ENCODE data around the gene TSC22D3. TPM values are rescaled to one million over a fixed set of nuclear protein-coding genes. Genes with fewer than 3 reads are reported as not detected.

TSC22D3 gene
- total RNA-seq, 1 donor from 2014 or later = 32.9 TPM

GRCh38 chrX:107706309-107706708, 69.3 kb downstream of the TSC22D3 start:
- no peak for DNase-seq (ENCODE audit: low read depth)
- H3K4me3 ChIP-seq (ENCODE audit: low read depth, low read length) = no peak overlapping the region
- no peak for TF ChIP-seq CTCF (conservative IDR thresholded peaks at IDR 0.05; ENCODE audit: low read depth, low read length)

GRCh38 chrX:107704587-107704986, 71.0 kb downstream of the TSC22D3 start:
- no peak for TF ChIP-seq CTCF (conservative IDR thresholded peaks at IDR 0.05; ENCODE audit: low read depth, low read length)
- no peak for DNase-seq (ENCODE audit: low read depth)
- H3K4me3 ChIP-seq (ENCODE audit: low read depth, low read length) = no peak overlapping the region

GRCh38 chrX:107704181-107704580, 71.4 kb downstream of the TSC22D3 start:
- TF ChIP-seq CTCF (conservative IDR thresholded peaks at IDR 0.05; ENCODE audit: low read depth, low read length) = no peak
- H3K4me3 ChIP-seq (ENCODE audit: low read depth, low read length) = no peak overlapping the region
- no peak for DNase-seq (ENCODE audit: low read depth)

GRCh38 chrX:107701493-107702121, 74.0 kb downstream of the TSC22D3 start:
- no peak overlapping the region for H3K4me3 ChIP-seq (ENCODE audit: low read depth, low read length)
- DNase-seq (ENCODE audit: low read depth) = no peak
- TF ChIP-seq CTCF (conservative IDR thresholded peaks at IDR 0.05; ENCODE audit: low read depth, low read length) = no peak

- TF ChIP-seq CTCF (conservative IDR thresholded peaks at IDR 0.05; ENCODE audit: low read depth, low read length) = no peak
- DNase-seq (ENCODE audit: low read depth) = no peak
- H3K4me3 ChIP-seq (ENCODE audit: low read depth, low read length) = no peak overlapping the region
Observed at GRCh38 chrX:107700790-107701189, 74.8 kb downstream of the TSC22D3 start.

GRCh38 chrX:107700317-107700774, 75.2 kb downstream of the TSC22D3 start:
- H3K4me3 ChIP-seq (ENCODE audit: low read depth, low read length) = no peak overlapping the region
- no peak for TF ChIP-seq CTCF (conservative IDR thresholded peaks at IDR 0.05; ENCODE audit: low read depth, low read length)
- no peak for DNase-seq (ENCODE audit: low read depth)

GRCh38 chrX:107699616-107700015, 76.0 kb downstream of the TSC22D3 start:
- H3K4me3 ChIP-seq (ENCODE audit: low read depth, low read length) = no peak overlapping the region
- no peak for DNase-seq (ENCODE audit: low read depth)
- no peak for TF ChIP-seq CTCF (conservative IDR thresholded peaks at IDR 0.05; ENCODE audit: low read depth, low read length)

Measured in epithelial cell of proximal tubule (primary cell).